GM23248 (cell line): Measurements from ENCODE around the gene OPRL1. TPM values are rescaled to one million over a fixed set of nuclear protein-coding genes. Genes with fewer than 3 reads are reported as not detected.

Experiments
- DNase-seq: peaks from one replicate; pipeline ENCODE4 v3.0.0-alpha.2; 2015
- H2AFZ ChIP-seq: fragments of 200-600 bp; sonication (generic); 2 replicates; pipeline ENCODE4 v1.6.1; 2016; ENCODE audit warnings: antibody characterized with exemption
- H3F3A ChIP-seq: fragments of 200-600 bp; sonication (generic); 2 replicates; pipeline ENCODE4 v1.6.1; 2016; ENCODE audit warnings: mild to moderate bottlenecking, antibody characterized with exemption, mixed run types; ENCODE audit not compliant: insufficient read depth
- H3K27ac ChIP-seq: fragments of 200-600 bp; sonication (generic); 2 replicates; pipeline ENCODE4 v1.5.1; 2016; ENCODE audit warnings: mild to moderate bottlenecking
- H3K27me3 ChIP-seq: fragments of 200-600 bp; sonication (generic); replicated peaks from 2 replicates; pipeline ENCODE4 v1.6.1; 2016; ENCODE audit warnings: mild to moderate bottlenecking; ENCODE audit not compliant: insufficient read depth
- H3K36me3 ChIP-seq: fragments of 200-600 bp; sonication (generic); 2 replicates; pipeline ENCODE4 v1.6.1; 2016; ENCODE audit warnings: low read depth, mild to moderate bottlenecking
- H3K4me1 ChIP-seq: fragments of 200-600 bp; sonication (generic); 2 replicates; pipeline ENCODE4 v1.6.1; 2016; ENCODE audit warnings: mild to moderate bottlenecking; ENCODE audit not compliant: insufficient read depth
- H3K4me2 ChIP-seq: fragments of 200-600 bp; sonication (generic); one replicate; pipeline ENCODE4 v1.6.1; 2016; ENCODE audit warnings: mild to moderate bottlenecking; ENCODE audit not compliant: unreplicated experiment
- H3K4me3 ChIP-seq: fragments of 200-600 bp; sonication (generic); 2 replicates; pipeline ENCODE4 v1.5.1; 2016; ENCODE audit warnings: mild to moderate bottlenecking
- H3K79me2 ChIP-seq: fragments of 200-600 bp; sonication (generic); 2 replicates; pipeline ENCODE4 v1.6.1; 2016; ENCODE audit warnings: mild to moderate bottlenecking; ENCODE audit not compliant: insufficient read depth
- H3K9ac ChIP-seq: fragments of 200-600 bp; sonication (generic); 2 replicates; pipeline ENCODE4 v1.6.1; 2016; ENCODE audit warnings: mild to moderate bottlenecking
- H3K9me2 ChIP-seq: fragments of 200-600 bp; sonication (generic); 2 replicates; pipeline ENCODE4 v1.6.1; 2016; ENCODE audit warnings: mixed run types, mild to moderate bottlenecking, moderate library complexity; ENCODE audit not compliant: insufficient read depth
- H3K9me3 ChIP-seq: fragments of 200-600 bp; sonication (generic); one replicate; pipeline ENCODE4 v1.6.1; 2017; ENCODE audit warnings: low read depth
- H4K20me1 ChIP-seq: fragments of 200-600 bp; sonication (generic); 2 replicates; pipeline ENCODE4 v1.6.0; 2016; ENCODE audit not compliant: insufficient read depth
- EZH2 ChIP-seq: fragments of 200-600 bp; sonication (generic); IDR thresholded peaks from 2 replicates; pipeline ENCODE4 v1.6.1; 2018; ENCODE audit warnings: antibody characterized with exemption, mild to moderate bottlenecking; ENCODE audit not compliant: insufficient read depth, poor library complexity, severe bottlenecking
- EZH2phosphoT487 ChIP-seq: fragments of 200-600 bp; sonication (generic); IDR thresholded peaks from 2 replicates; pipeline ENCODE4 v1.6.1; 2018; ENCODE audit warnings: antibody characterized with exemption, moderate library complexity, mild to moderate bottlenecking, low read depth; ENCODE audit not compliant: insufficient read depth
- WGBS, 2 experiments: methylation state at CpG; one replicate each; pipeline ENCODE4 v1.1.6; 2015 to 2017; ENCODE audit warnings: low lambda C conversion rate in 2 of 2, low coverage in 1 of 2; ENCODE audit errors: missing lambda C conversion rate in 2 of 2; 5-methylcytosine and 5-hydroxymethylcytosine counted together
- in situ Hi-C: fragments of 300-500 bp; cut with MboI; formaldehyde crosslinking; loops from 2 replicates; pipeline ENCODE4 v1.15.0; 2020
- polyA plus RNA-seq: library from polyadenylated mRNA; unstranded; fragments of >200 nt; fragmentation: Nextera tagmentation; extraction: Ambion mirVana; gene quantifications from 2 replicates; pipeline ENCODE4 v1.2.1, GENCODE V29; 2016
- total RNA-seq: library from RNA; depleted of rRNA; stranded (reverse); fragments of >200 nt; shearing (Covaris generic); gene quantifications from 2 replicates; pipeline ENCODE4 v1.2.3, GENCODE V29; 2014

OPRL1 gene
- total and polyA plus RNA-seq, 2 experiments from 2014 or later, result 0.35 to 0.86 TPM

- H3K9me2 ChIP-seq, result no peaks in the 10 kb centered on the region
- H3K36me3 ChIP-seq, result no peaks in the 10 kb centered on the region
- 81 to 83% methylated on average over 7 to 9 of the region's 9 CpGs for WGBS, 2 experiments
- no peak for DNase-seq
- H2AFZ ChIP-seq, result no peak overlapping the region
- H4K20me1 ChIP-seq, result no peaks in the 10 kb centered on the region
- no peak overlapping the region for H3K27ac ChIP-seq
- in situ Hi-C loops, result no loop called here
- H3K4me1 ChIP-seq, result no peaks in the 10 kb centered on the region
- no peak overlapping the region for H3K4me3 ChIP-seq
- no peaks in the 10 kb centered on the region for H3K27me3 ChIP-seq
- H3K4me2 ChIP-seq, result no peak overlapping the region
- TF ChIP-seq EZH2, result no peak
- TF ChIP-seq EZH2phosphoT487, result no peak
- H3K9me3 ChIP-seq, result no peaks in the 10 kb centered on the region
- H3F3A ChIP-seq, result no peaks in the 10 kb centered on the region
- H3K79me2 ChIP-seq, result no peaks in the 10 kb centered on the region
- no peak overlapping the region for H3K9ac ChIP-seq
These were observed 24.4 kb upstream of the OPRL1 start for GRCh38 chr20:64055396-64055892.

DNA sequence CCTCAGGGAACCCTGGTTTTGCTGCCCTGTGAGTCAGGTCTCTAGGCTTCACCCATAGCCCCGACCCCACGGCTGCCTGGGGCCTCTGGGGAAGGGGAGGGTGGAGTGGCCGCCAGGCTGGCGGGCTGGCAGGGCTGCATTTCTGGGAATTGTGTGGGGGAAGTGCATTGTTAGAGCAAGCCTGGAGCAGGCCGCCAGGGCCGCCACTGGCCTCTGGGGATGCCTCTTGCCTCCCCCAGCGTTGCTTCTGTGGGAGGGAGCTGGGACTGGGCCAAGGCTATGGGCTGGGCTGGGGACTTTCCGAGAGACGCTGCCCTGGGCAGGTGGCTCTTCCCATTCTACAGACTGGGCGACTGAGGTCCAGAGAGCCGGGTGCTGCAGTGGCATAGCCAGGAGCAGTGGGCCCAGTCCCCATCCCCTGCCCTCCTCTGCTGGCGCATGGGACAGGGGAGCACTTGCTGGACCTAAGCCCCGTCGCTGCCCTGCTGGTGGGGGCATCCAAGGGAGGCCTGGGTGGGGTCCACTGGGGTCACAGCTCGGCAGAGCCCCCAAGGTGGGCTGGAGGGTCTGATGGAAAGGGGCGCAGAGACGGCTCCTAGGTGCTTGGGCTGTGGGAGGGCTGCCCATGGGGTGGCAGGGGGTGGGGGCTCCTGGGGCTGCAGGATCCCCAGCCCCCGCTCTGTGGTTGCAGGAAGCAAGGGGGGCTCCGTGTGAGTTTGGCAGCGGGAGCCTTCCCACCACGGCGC is 23.8 kb upstream of the OPRL1 start:
- Histone ChIP-seq H3K4me1 (no peaks in the 10 kb centered on the region), H3K27ac (no peak overlapping the region), H3K36me3 (no peaks in the 10 kb centered on the region), H3K27me3 (no peaks in the 10 kb centered on the region), H3K79me2 (no peaks in the 10 kb centered on the region), H3K9me2 (no peaks in the 10 kb centered on the region), H3K9me3 (no peaks in the 10 kb centered on the region), H4K20me1 (no peaks in the 10 kb centered on the region), H3F3A (no peaks in the 10 kb centered on the region), H3K9ac (no peak overlapping the region), H2AFZ (no peak overlapping the region), H3K4me3 (no peak overlapping the region), H3K4me2 (no peak overlapping the region)
- WGBS, 2 experiments, result 53 to 57% methylated on average over 19 to 22 of the region's 22 CpGs
- no peak for DNase-seq
- TF ChIP-seq EZH2 (no peak), EZH2phosphoT487 (no peak)
- in situ Hi-C loops, result no loop called here

DNA sequence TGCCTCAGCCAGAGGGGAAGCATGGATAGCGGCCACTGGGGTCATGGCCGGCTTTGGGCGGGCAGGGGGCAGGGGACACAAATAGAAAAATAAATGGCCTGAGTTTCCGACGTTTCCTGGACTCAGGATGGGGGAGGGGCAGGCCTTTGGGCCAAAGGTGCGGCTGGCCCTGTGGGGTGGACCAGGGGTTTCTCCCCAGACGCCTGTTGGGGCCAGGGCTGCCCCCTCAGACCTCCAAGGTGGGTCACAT is 23.3 kb upstream of the OPRL1 start:
- WGBS, 2 experiments, result 57 to 74% methylated on average over 6 to 7 of the region's 7 CpGs
- Histone ChIP-seq H3K4me3 (no peak overlapping the region), H3K4me2 (no peak overlapping the region), H3K79me2 (no peaks in the 10 kb centered on the region), H3K27ac (no peak overlapping the region), H3K27me3 (no peaks in the 10 kb centered on the region), H3K36me3 (no peaks in the 10 kb centered on the region), H3K9me2 (no peaks in the 10 kb centered on the region), H3K9ac (no peak overlapping the region), H4K20me1 (no peaks in the 10 kb centered on the region), H3F3A (no peaks in the 10 kb centered on the region), H3K9me3 (no peaks in the 10 kb centered on the region), H3K4me1 (no peaks in the 10 kb centered on the region), H2AFZ (no peak overlapping the region)
- DNase-seq, result no peak
- TF ChIP-seq EZH2phosphoT487, result no peak
- TF ChIP-seq EZH2, result no peak
- in situ Hi-C loops, result no loop called here

DNA sequence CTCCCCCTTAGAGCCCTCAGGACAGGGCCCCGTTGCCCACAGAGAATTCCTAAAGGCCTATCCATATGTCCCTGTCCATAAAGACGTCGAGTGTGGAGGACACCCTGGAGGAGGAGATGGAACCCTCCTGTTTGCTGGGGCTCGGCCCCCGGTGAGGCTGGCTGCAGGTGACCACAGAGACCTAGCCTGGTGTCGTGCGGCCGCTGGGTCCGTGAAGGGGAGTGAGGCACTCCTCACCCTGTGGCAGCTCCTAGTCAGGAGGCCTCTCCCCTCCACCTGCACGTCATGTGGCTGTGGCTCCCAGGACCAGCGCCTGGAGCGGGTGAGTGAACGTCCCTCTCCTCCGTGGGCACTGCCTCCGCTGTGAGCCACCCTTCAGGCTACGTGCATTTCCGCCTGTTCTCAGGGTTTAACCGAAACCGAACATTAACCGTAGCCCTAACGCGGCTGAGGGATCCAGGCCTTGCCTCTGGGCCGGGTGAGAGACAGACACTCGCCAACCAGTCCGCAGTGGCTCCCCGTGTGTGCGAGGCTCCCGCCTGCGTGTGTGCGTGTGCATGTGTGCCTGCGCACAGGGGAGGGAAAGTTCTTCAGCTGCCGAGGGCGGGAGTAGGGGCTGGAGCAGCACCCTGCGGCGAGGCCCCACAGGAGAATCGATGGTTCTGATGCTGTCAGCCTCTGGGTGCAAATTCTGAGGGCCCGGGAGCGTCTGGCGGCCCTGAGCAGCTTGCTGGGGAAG is 22.8 kb upstream of the OPRL1 start:
- TF ChIP-seq EZH2 (no peak), EZH2phosphoT487 (no peak)
- no peaks in the 10 kb centered on the region for H3K36me3 ChIP-seq
- H3K4me2 ChIP-seq, result no peak overlapping the region
- H3K4me1 ChIP-seq, result no peaks in the 10 kb centered on the region
- H3K9ac ChIP-seq, result no peak overlapping the region
- H3F3A ChIP-seq, result no peaks in the 10 kb centered on the region
- no peak overlapping the region for H2AFZ ChIP-seq
- no peaks in the 10 kb centered on the region for H3K79me2 ChIP-seq
- 60 to 71% methylated on average over 33 to 39 of the region's 39 CpGs for WGBS, 2 experiments
- H3K9me3 ChIP-seq, result no peaks in the 10 kb centered on the region
- no peak for DNase-seq
- H3K4me3 ChIP-seq, result no peak overlapping the region
- H3K9me2 ChIP-seq, result no peaks in the 10 kb centered on the region
- H3K27ac ChIP-seq, result no peak overlapping the region
- H4K20me1 ChIP-seq, result no peaks in the 10 kb centered on the region
- no peaks in the 10 kb centered on the region for H3K27me3 ChIP-seq
- in situ Hi-C loops, result no loop called here
